K562 (cell line): ENCODE measurements around the gene CBLC. TPM values are rescaled to one million over a fixed set of nuclear protein-coding genes. Genes with fewer than 3 reads are reported as not detected.
A peak's percentile ranks its signal among the peaks of the same experiment; 100 is the strongest.

Source experiments
- BRCA1 ChIP-seq, 2 experiments: fragments of 450-650 bp in 1 of 2; sonication (generic) in 1 of 2; formaldehyde crosslinking in 1 of 2; IDR thresholded peaks; 2 replicates each; pipeline versions ENCODE4 v1.5.0 to v1.6.1; 2017 to 2020; ENCODE audit warnings: mild to moderate bottlenecking in 1 of 2, missing genetic modification reagents in 1 of 2
- BRD4 ChIP-seq: fragments of 200-600 bp; sonication (generic); IDR thresholded peaks from 2 replicates; pipeline ENCODE4 v1.6.1; 2017; ENCODE audit warnings: inconsistent platforms
- CREB3 ChIP-seq: fragments of 450-650 bp; conservative IDR thresholded peaks from 2 replicates; pipeline ENCODE4 v1.6.1; 2016; ENCODE audit warnings: missing genetic modification characterization, low read depth, mild to moderate bottlenecking, missing compliant biosample characterization, moderate library complexity
- E2F5 ChIP-seq: sonication (generic); formaldehyde crosslinking; IDR thresholded peaks from 2 replicates; pipeline ENCODE4 v1.8.0; 2022; ENCODE audit warnings: mild to moderate bottlenecking, missing genetic modification reagents
- EWSR1 ChIP-seq: fragments of 450-650 bp; IDR thresholded peaks from 2 replicates; pipeline ENCODE4 v1.6.1; 2018; ENCODE audit warnings: borderline replicate concordance, mild to moderate bottlenecking, low read depth, moderate library complexity; ENCODE audit not compliant: partially characterized antibody
- GATAD2B ChIP-seq: fragments of 450-650 bp; IDR thresholded peaks from 2 replicates; pipeline ENCODE4 v1.6.1; 2017; ENCODE audit warnings: mild to moderate bottlenecking, borderline replicate concordance
- HDAC8 ChIP-seq: fragments of 450-650 bp; IDR thresholded peaks from 2 replicates; pipeline ENCODE4 v1.6.1; 2016; ENCODE audit warnings: mild to moderate bottlenecking, missing genetic modification characterization, moderate library complexity, missing compliant biosample characterization
- IRF9 ChIP-seq: fragments of 450-650 bp; IDR thresholded peaks from 2 replicates; pipeline ENCODE4 v1.6.1; 2016; ENCODE audit warnings: missing biosample characterization, missing genetic modification characterization
- MLLT1 ChIP-seq, 2 experiments: fragments of 450-650 bp; IDR thresholded peaks; 2 replicates each; pipeline ENCODE4 v1.6.1; 2016
- NKRF ChIP-seq: fragments of 450-650 bp; IDR thresholded peaks from 2 replicates; pipeline ENCODE4 v1.6.1; 2016; ENCODE audit warnings: borderline replicate concordance
- PATZ1 ChIP-seq: fragments of 250-450 bp; sonication (Bioruptor Pico); IDR thresholded peaks from 2 replicates; pipeline ENCODE4 v1.5.0; 2020; ENCODE audit warnings: mild to moderate bottlenecking, borderline replicate concordance
- PHF8 ChIP-seq: fragments of 200-600 bp; sonication (generic); IDR thresholded peaks from 2 replicates; pipeline ENCODE4 v1.6.1; 2012; ENCODE audit warnings: mixed run types, mild to moderate bottlenecking, inconsistent platforms, low read length, moderate library complexity, borderline replicate concordance
- PURB ChIP-seq: sonication (generic); formaldehyde crosslinking; IDR thresholded peaks from 2 replicates; pipeline ENCODE4 v1.9.0; 2021; ENCODE audit warnings: low read depth, mild to moderate bottlenecking, missing genetic modification reagents
- RBM25 ChIP-seq: fragments of 200-400 bp; formaldehyde crosslinking; IDR thresholded peaks from 2 replicates; pipeline ENCODE4 v1.6.1; 2018; ENCODE audit warnings: low read length, low read depth, moderate library complexity; ENCODE audit not compliant: severe bottlenecking
- VEZF1 ChIP-seq: fragments of 200-800 bp; sonication (Bioruptor generic); IDR thresholded peaks from 2 replicates; pipeline ENCODE4 v1.6.1; 2017; ENCODE audit warnings: missing genetic modification characterization, missing compliant biosample characterization
- ZNF830 ChIP-seq: fragments of 250-450 bp; sonication (Bioruptor Pico); IDR thresholded peaks from 2 replicates; pipeline ENCODE4 v1.5.0; 2021; ENCODE audit warnings: mild to moderate bottlenecking
- polyA plus RNA-seq, 8 experiments: library from polyadenylated mRNA; depleted of rRNA in 4 of 8; stranded (reverse) in 5 of 8; unstranded in 3 of 8; fragments of >200 nt; fragmentation: Nextera tagmentation in 2 of 8; fragmentation: Illumina TruSeq in 1 of 8; extraction: Ambion mirVana in 2 of 8; extraction: Trizol in 1 of 8; gene quantifications; 2 replicates each; pipeline versions ENCODE4 v1.2.1 to v1.2.3, GENCODE V29; 2011 to 2014; ENCODE audit warnings: inconsistent platforms in 1 of 8, missing spikeins in 1 of 8
- total RNA-seq, 7 experiments: library from RNA; depleted of rRNA in 6 of 7; stranded (reverse); fragments of >200 nt in 6 of 7; fragmentation: Illumina TruSeq in 2 of 7; extraction: Trizol in 2 of 7; gene quantifications; 2 replicates each; pipeline versions ENCODE4 v1.2.1 to v1.2.3, GENCODE V29; 2011 to 2021; ENCODE audit warnings: low replicate concordance in 1 of 7

Gene CBLC
- total and polyA plus RNA-seq, 9 of the 15 experiments (the other 6 are each of a cell fraction or from before 2014, with no cell fraction given), result 0.09 TPM; not detected in 8

- TF ChIP-seq BRCA1 (IDR thresholded peaks at IDR 0.05), result no peak
- no peak for TF ChIP-seq BRCA1 (CRISPR knock-in tag; IDR thresholded peaks at IDR 0.05)
- no peak for TF ChIP-seq CREB3 (tag)
- TF ChIP-seq GATAD2B, result no peak
- TF ChIP-seq PHF8, result no peak
- TF ChIP-seq IRF9 (tag), result no peak
- TF ChIP-seq BRD4, result no peak
- TF ChIP-seq E2F5 (CRISPR knock-in tag), result no peak
- TF ChIP-seq NKRF, result no peak
- TF ChIP-seq PURB (CRISPR knock-in tag), result no peak
- TF ChIP-seq RBM25, result no peak
- TF ChIP-seq MLLT1 (IDR thresholded peaks at IDR 0.05), result 0 out of 4 replicates have a peak, but pooled peaks of 1 of the 2 experiments have one; percentile 14
- TF ChIP-seq PATZ1, result no peak
- TF ChIP-seq HDAC8 (tag), result no peak
- TF ChIP-seq VEZF1 (CRISPR knock-in tag), result no peak
- TF ChIP-seq EWSR1, result no peak
- no peak for TF ChIP-seq ZNF830 (CRISPR knock-in tag)
These were observed 68.9 kb downstream of the CBLC start (continued) for GRCh38 chr19:44846455-44847143.
